PC-9 (cell line): ENCODE data around the gene CASP8.

Experiments
- EZH2 ChIP-seq: fragments of 200-600 bp; sonication (generic); IDR thresholded peaks from 2 replicates; pipeline ENCODE4 v1.8.0; 2017; ENCODE audit warnings: antibody characterized with exemption, low read depth
- TF ChIP-seq, protein P1 (sequence below): fragments of 200-600 bp; sonication (generic); conservative IDR thresholded peaks from 2 replicates; pipeline ENCODE4 v1.6.1; 2017; ENCODE audit warnings: mixed run types, antibody characterized with exemption, mild to moderate bottlenecking, moderate library complexity

DNA sequence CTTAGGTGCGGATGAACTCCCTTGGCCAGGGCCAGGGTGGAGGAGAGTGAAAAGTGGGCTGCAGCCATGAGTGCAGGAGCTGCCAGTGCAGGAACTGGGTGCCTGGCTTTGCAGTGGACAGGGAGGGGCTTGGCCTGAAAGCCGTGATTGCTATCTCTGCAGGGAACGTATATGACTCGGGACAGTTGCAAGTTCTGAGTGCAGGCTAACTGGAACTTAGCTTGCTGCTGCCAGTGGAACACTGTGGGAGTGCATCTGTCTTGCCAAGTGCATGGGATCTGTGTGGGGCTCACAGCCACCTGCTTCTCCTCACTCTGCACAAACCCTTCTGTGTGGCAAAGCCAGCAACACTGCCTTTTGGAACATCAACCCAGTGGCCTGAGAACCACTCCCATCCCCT, 59.9 kb downstream of the CASP8 start:
- TF ChIP-seq, protein P1, sequence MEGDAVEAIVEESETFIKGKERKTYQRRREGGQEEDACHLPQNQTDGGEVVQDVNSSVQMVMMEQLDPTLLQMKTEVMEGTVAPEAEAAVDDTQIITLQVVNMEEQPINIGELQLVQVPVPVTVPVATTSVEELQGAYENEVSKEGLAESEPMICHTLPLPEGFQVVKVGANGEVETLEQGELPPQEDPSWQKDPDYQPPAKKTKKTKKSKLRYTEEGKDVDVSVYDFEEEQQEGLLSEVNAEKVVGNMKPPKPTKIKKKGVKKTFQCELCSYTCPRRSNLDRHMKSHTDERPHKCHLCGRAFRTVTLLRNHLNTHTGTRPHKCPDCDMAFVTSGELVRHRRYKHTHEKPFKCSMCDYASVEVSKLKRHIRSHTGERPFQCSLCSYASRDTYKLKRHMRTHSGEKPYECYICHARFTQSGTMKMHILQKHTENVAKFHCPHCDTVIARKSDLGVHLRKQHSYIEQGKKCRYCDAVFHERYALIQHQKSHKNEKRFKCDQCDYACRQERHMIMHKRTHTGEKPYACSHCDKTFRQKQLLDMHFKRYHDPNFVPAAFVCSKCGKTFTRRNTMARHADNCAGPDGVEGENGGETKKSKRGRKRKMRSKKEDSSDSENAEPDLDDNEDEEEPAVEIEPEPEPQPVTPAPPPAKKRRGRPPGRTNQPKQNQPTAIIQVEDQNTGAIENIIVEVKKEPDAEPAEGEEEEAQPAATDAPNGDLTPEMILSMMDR: no peak
- no peak for TF ChIP-seq EZH2
